H9 (cell line): ENCODE measurements around the gene LAIR1. TPM values are rescaled to one million over a fixed set of nuclear protein-coding genes. Genes with fewer than 3 reads are reported as not detected.
"Not testable (repeated sequence)": the region's sequence is repeated elsewhere in the genome, so short reads cannot be mapped to it uniquely, and the experiment has no call there.

ENCODE experiments used
- DNase-seq: peaks from one replicate; pipeline ENCODE4 v3.0.0-alpha.2; 2017
- H2AFZ ChIP-seq: one replicate; pipeline ENCODE4 v1.6.1; 2013; ENCODE audit warnings: mild to moderate bottlenecking, low read length, control low read depth, moderate library complexity
- H2AK5ac ChIP-seq: 2 replicates; pipeline ENCODE4 v1.6.1; 2013; ENCODE audit warnings: low read length, control low read depth, mixed read lengths; ENCODE audit not compliant: insufficient read length
- H2BK120ac ChIP-seq: one replicate; pipeline ENCODE4 v1.6.1; 2013; ENCODE audit warnings: low read depth, mild to moderate bottlenecking, low read length, control low read depth, inconsistent platforms; ENCODE audit not compliant: poor library complexity, severe bottlenecking
- H2BK12ac ChIP-seq: 2 replicates; pipeline ENCODE4 v1.6.1; 2013; ENCODE audit warnings: low read length, control low read depth, mixed read lengths, low read depth; ENCODE audit not compliant: insufficient read length
- H2BK15ac ChIP-seq: 2 replicates; pipeline ENCODE4 v1.6.1; 2013; ENCODE audit warnings: low read depth, low read length, control low read depth
- H2BK20ac ChIP-seq: one replicate; pipeline ENCODE4 v1.6.1; 2013; ENCODE audit warnings: low read depth, mild to moderate bottlenecking, low read length, control low read depth, inconsistent platforms; ENCODE audit not compliant: poor library complexity, severe bottlenecking
- H2BK5ac ChIP-seq: 2 replicates; pipeline ENCODE4 v1.6.1; 2013; ENCODE audit warnings: low read length, control low read depth, mixed read lengths; ENCODE audit not compliant: insufficient read length
- H3K14ac ChIP-seq: 2 replicates; pipeline ENCODE4 v1.6.1; 2013; ENCODE audit warnings: low read length, control low read depth; ENCODE audit not compliant: insufficient read depth
- H3K18ac ChIP-seq: 2 replicates; pipeline ENCODE4 v1.6.1; 2013; ENCODE audit warnings: low read depth, mild to moderate bottlenecking, mixed read lengths, low read length, control low read depth; ENCODE audit not compliant: insufficient read length
- H3K23ac ChIP-seq: 2 replicates; pipeline ENCODE4 v1.6.1; 2013; ENCODE audit warnings: low read length, control low read depth, mixed read lengths, low read depth; ENCODE audit not compliant: insufficient read length
- H3K23me2 ChIP-seq: 2 replicates; pipeline ENCODE4 v1.6.1; 2013; ENCODE audit warnings: low read depth, mild to moderate bottlenecking, mixed read lengths, low read length, control low read depth; ENCODE audit not compliant: insufficient read length, poor library complexity, severe bottlenecking
- H3K27ac ChIP-seq: 2 replicates; pipeline ENCODE4 v1.5.1; 2013; ENCODE audit warnings: low read length, control low read depth, mixed read lengths, low read depth; ENCODE audit not compliant: insufficient read length
- H3K27me3 ChIP-seq: 2 replicates; pipeline ENCODE4 v1.6.1; 2013; ENCODE audit warnings: low read length, control low read depth, inconsistent platforms; ENCODE audit not compliant: insufficient read depth
- H3K4ac ChIP-seq: 2 replicates; pipeline ENCODE4 v1.6.1; 2013; ENCODE audit warnings: low read depth, mild to moderate bottlenecking, control low read depth, inconsistent platforms, low read length, moderate library complexity
- H3K4me1 ChIP-seq: 2 replicates; pipeline ENCODE4 v1.6.1; 2013; ENCODE audit warnings: low read length, control low read depth, inconsistent platforms; ENCODE audit not compliant: insufficient read depth
- H3K4me2 ChIP-seq: 2 replicates; pipeline ENCODE4 v1.6.1; 2013; ENCODE audit warnings: low read length, control low read depth, mixed read lengths; ENCODE audit not compliant: insufficient read length, insufficient read depth
- H3K56ac ChIP-seq: 2 replicates; pipeline ENCODE4 v1.6.1; 2013; ENCODE audit warnings: low read depth, mild to moderate bottlenecking, mixed read lengths, low read length, control low read depth; ENCODE audit not compliant: insufficient read length
- H3K79me1 ChIP-seq: 2 replicates; pipeline ENCODE4 v1.6.1; 2013; ENCODE audit warnings: low read depth, mild to moderate bottlenecking, moderate library complexity, low read length, control low read depth, inconsistent platforms; ENCODE audit not compliant: insufficient read depth, poor library complexity, severe bottlenecking
- H3K79me2 ChIP-seq: 2 replicates; pipeline ENCODE4 v1.6.1; 2013; ENCODE audit warnings: low read length, control low read depth, inconsistent platforms; ENCODE audit not compliant: insufficient read depth
- H3K9ac ChIP-seq: 2 replicates; pipeline ENCODE4 v1.6.1; 2013; ENCODE audit warnings: low read length, control low read depth, mixed read lengths; ENCODE audit not compliant: insufficient read length; ENCODE audit errors: extremely low read depth
- H3K9me3 ChIP-seq: one replicate; pipeline ENCODE4 v1.6.1; 2013; ENCODE audit warnings: low read depth, low read length, inconsistent platforms; ENCODE audit not compliant: control insufficient read depth
- H3T11ph ChIP-seq: one replicate; pipeline ENCODE4 v1.6.1; 2013; ENCODE audit warnings: mild to moderate bottlenecking, low read length, control low read depth, inconsistent platforms
- H4K20me1 ChIP-seq: one replicate; pipeline ENCODE4 v1.6.1; 2013; ENCODE audit not compliant: control insufficient read depth, insufficient read length, insufficient read depth
- H4K5ac ChIP-seq: 2 replicates; pipeline ENCODE4 v1.6.1; 2013; ENCODE audit warnings: low read depth, mild to moderate bottlenecking, mixed read lengths, low read length, control low read depth; ENCODE audit not compliant: insufficient read length
- H4K8ac ChIP-seq: replicated peaks from 2 replicates; pipeline ENCODE4 v1.6.1; 2013; ENCODE audit warnings: low read length, control low read depth, mixed read lengths, low read depth; ENCODE audit not compliant: insufficient read length
- H4K91ac ChIP-seq: 2 replicates; pipeline ENCODE4 v1.6.1; 2013; ENCODE audit warnings: low read depth, mild to moderate bottlenecking, moderate library complexity, mixed read lengths, low read length, control low read depth; ENCODE audit not compliant: insufficient read length
- H3K27ac Mint-ChIP-seq, 3 experiments: 2 replicates in 2 of 3; 3 replicates in 1 of 3; pipeline ENCODE4 v1.8.0; 2020 to 2021; ENCODE audit warnings: mixed read lengths in 3 of 3, mild to moderate bottlenecking in 1 of 3, moderate library complexity in 1 of 3
- H3K27me3 Mint-ChIP-seq: 2 replicates; pipeline ENCODE4 v1.8.0; 2021; ENCODE audit warnings: low read depth, mild to moderate bottlenecking, moderate library complexity, mixed read lengths
- H3K36me3 Mint-ChIP-seq, 3 experiments: 2 replicates in 2 of 3; 3 replicates in 1 of 3; pipeline ENCODE4 v1.8.0; 2020 to 2021; ENCODE audit warnings: low read depth in 3 of 3, mixed read lengths in 3 of 3; ENCODE audit not compliant: insufficient read depth in 1 of 3
- H3K4me1 Mint-ChIP-seq, 2 experiments: 2 replicates each; pipeline ENCODE4 v1.8.0; 2020; ENCODE audit warnings: mixed read lengths in 2 of 2
- H3K4me3 Mint-ChIP-seq, 2 experiments: 2 replicates in 1 of 2; 3 replicates in 1 of 2; pipeline ENCODE4 v1.8.0; 2020 to 2021; ENCODE audit warnings: mild to moderate bottlenecking in 2 of 2, mixed read lengths in 2 of 2, moderate library complexity in 1 of 2
- H3K9me3 Mint-ChIP-seq, 2 experiments: 2 replicates in 1 of 2; 3 replicates in 1 of 2; pipeline ENCODE4 v1.8.0; 2020; ENCODE audit warnings: mild to moderate bottlenecking in 2 of 2, mixed read lengths in 2 of 2, moderate library complexity in 1 of 2
- WGBS: extraction: QIAGEN DNeasy Blood & Tissue Kit; methylation state at CpG from one replicate; pipeline ENCODE4 v1.1.7; 2013; ENCODE audit warnings: missing lambda C conversion rate, low lambda C conversion rate, mixed read lengths; ENCODE audit not compliant: insufficient read length; ENCODE audit errors: extremely low coverage; 5-methylcytosine and 5-hydroxymethylcytosine counted together
- total RNA-seq: library from RNA; stranded (reverse); gene quantifications from 2 replicates; pipeline ENCODE4 v1.2.1, GENCODE V29; 2021
- TF ChIP-seq, protein P1 (sequence below): fragments of 200-600 bp; sonication (generic); conservative IDR thresholded peaks from 3 replicates; pipeline ENCODE4 v1.8.0; 2021; ENCODE audit warnings: antibody characterized with exemption, mild to moderate bottlenecking

The LAIR1 gene
- total RNA-seq, 1 experiment from 2014 or later = not detected

- Histone ChIP-seq H2BK12ac (no peak overlapping the region), H3K79me2 (no peaks in the 10 kb centered on the region), H4K5ac (no peak overlapping the region), H3K9ac (no peak overlapping the region), H4K91ac (no peak overlapping the region), H3K23me2 (no peaks in the 10 kb centered on the region), H2BK5ac (no peak overlapping the region), H3T11ph (no peak overlapping the region), H3K23ac (no peak overlapping the region), H3K18ac (no peak overlapping the region), H2BK120ac (no peak overlapping the region), H4K20me1 (no peaks in the 10 kb centered on the region), H2AFZ (no peak overlapping the region), H3K27ac (no peak overlapping the region), H3K14ac (no peak overlapping the region), H3K27me3 (no peaks in the 10 kb centered on the region), H2BK15ac (no peak overlapping the region), H3K4ac (no peak overlapping the region), H3K79me1 (no peaks in the 10 kb centered on the region), H4K8ac (no peak overlapping the region), H3K4me1 (no peaks in the 10 kb centered on the region), H3K4me2 (no peak overlapping the region), H3K9me3 (no peaks in the 10 kb centered on the region), H3K56ac (no peak overlapping the region), H2AK5ac (no peak overlapping the region), H2BK20ac (no peak overlapping the region)
- H3K4me1 Mint-ChIP-seq = no peaks in the 10 kb centered on the region
- peaks cover 51% of the 10 kb centered on the region for H3K27me3 Mint-ChIP-seq
- TF ChIP-seq, protein P1, sequence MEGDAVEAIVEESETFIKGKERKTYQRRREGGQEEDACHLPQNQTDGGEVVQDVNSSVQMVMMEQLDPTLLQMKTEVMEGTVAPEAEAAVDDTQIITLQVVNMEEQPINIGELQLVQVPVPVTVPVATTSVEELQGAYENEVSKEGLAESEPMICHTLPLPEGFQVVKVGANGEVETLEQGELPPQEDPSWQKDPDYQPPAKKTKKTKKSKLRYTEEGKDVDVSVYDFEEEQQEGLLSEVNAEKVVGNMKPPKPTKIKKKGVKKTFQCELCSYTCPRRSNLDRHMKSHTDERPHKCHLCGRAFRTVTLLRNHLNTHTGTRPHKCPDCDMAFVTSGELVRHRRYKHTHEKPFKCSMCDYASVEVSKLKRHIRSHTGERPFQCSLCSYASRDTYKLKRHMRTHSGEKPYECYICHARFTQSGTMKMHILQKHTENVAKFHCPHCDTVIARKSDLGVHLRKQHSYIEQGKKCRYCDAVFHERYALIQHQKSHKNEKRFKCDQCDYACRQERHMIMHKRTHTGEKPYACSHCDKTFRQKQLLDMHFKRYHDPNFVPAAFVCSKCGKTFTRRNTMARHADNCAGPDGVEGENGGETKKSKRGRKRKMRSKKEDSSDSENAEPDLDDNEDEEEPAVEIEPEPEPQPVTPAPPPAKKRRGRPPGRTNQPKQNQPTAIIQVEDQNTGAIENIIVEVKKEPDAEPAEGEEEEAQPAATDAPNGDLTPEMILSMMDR = no peak
- H3K36me3 Mint-ChIP-seq = no peaks in the 10 kb centered on the region
- no CpG with 5 or more reads among the region's 16 CpGs for WGBS
- no peak overlapping the region for H3K4me3 Mint-ChIP-seq
- no peak for DNase-seq
- no peak overlapping the region for H3K27ac Mint-ChIP-seq
- H3K9me3 Mint-ChIP-seq = peaks cover 0 to 50% of the 10 kb centered on the region in 2 experiments; a peak in 3 of 5 replicates
Measured at GRCh38 chr19:54373781-54374631, 9.3 kb upstream of the LAIR1 start.

DNA sequence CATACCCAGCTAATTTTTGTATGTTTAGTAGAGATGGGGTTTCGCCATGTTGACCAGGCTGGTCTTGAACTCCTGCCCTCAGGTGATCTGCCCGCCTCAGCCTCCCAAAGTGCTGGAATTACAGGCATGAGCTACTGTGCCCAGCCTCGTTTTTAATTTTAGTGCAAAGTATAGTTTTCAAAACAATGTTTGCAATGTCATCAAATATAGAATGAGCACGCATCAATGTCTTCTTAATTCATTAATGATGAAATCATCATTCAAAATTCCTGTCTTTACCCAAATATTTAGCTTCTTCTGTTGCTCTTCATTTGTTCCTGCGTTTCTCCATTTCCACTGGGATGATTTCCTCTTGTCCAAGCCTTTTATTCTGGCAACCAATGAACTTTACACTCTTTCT, 6.7 kb upstream of the LAIR1 start:
- H3T11ph ChIP-seq = not testable (repeated sequence)

More for the DNA sequence above, 6.7 kb upstream of the LAIR1 start:
- DNase-seq, H3K4me1 ChIP-seq, H3K4me2 ChIP-seq, H3K4ac ChIP-seq, H3K27ac ChIP-seq, H3K27me3 ChIP-seq, H2BK15ac ChIP-seq, H3K4me1 Mint-ChIP-seq, H3K14ac ChIP-seq, H3K4me3 Mint-ChIP-seq, H4K5ac ChIP-seq, H2AFZ ChIP-seq, H3K9ac ChIP-seq, H3K23me2 ChIP-seq, H3K23ac ChIP-seq, H3K56ac ChIP-seq, H4K8ac ChIP-seq, H3K79me1 ChIP-seq, H2BK12ac ChIP-seq, H3K9me3 ChIP-seq, H2AK5ac ChIP-seq, H3K18ac ChIP-seq, H4K20me1 ChIP-seq, H2BK120ac ChIP-seq, H4K91ac ChIP-seq, H2BK5ac ChIP-seq, H3K36me3 Mint-ChIP-seq, H3K79me2 ChIP-seq, H2BK20ac ChIP-seq, H3K27ac Mint-ChIP-seq: not testable (repeated sequence)
- peaks cover 43% of the 10 kb centered on the region for H3K27me3 Mint-ChIP-seq
- WGBS = no CpG with 5 or more reads among the region's 5 CpGs
- peaks cover 0 to 55% of the 10 kb centered on the region in 2 experiments; a peak in 3 of 5 replicates for H3K9me3 Mint-ChIP-seq
